IMR-90 (cell line): Measurements from ENCODE around the gene BTBD3.

Experiments
- FOS ChIP-seq: fragments of 150-350 bp; IDR thresholded peaks from 2 replicates; pipeline ENCODE4 v1.6.1; 2016; ENCODE audit warnings: low read depth, low read length
- POLR2A ChIP-seq: IDR thresholded peaks from 2 replicates; pipeline ENCODE4 v1.6.1; 2012; ENCODE audit warnings: mild to moderate bottlenecking, low read depth, low read length
- RAD21 ChIP-seq: IDR thresholded peaks from 2 replicates; pipeline ENCODE4 v1.6.1; 2012; ENCODE audit warnings: low read length, improper control_type of control experiment
- RCOR1 ChIP-seq: IDR thresholded peaks from 2 replicates; pipeline ENCODE4 v1.6.1; 2012; ENCODE audit warnings: mild to moderate bottlenecking, low read length, improper control_type of control experiment; ENCODE audit not compliant: insufficient replicate concordance
- TF ChIP-seq, protein P1 (sequence below): conservative IDR thresholded peaks from 2 replicates; pipeline ENCODE4 v1.5.1; 2012; ENCODE audit warnings: mild to moderate bottlenecking, low read depth, low read length, improper control_type of control experiment
- TF ChIP-seq, protein P2 (sequence below): fragments of 150-350 bp; IDR thresholded peaks from 2 replicates; pipeline ENCODE4 v1.6.1; 2017; ENCODE audit warnings: mild to moderate bottlenecking, antibody characterized with exemption, low read length, low read depth

- TF ChIP-seq, protein P1, sequence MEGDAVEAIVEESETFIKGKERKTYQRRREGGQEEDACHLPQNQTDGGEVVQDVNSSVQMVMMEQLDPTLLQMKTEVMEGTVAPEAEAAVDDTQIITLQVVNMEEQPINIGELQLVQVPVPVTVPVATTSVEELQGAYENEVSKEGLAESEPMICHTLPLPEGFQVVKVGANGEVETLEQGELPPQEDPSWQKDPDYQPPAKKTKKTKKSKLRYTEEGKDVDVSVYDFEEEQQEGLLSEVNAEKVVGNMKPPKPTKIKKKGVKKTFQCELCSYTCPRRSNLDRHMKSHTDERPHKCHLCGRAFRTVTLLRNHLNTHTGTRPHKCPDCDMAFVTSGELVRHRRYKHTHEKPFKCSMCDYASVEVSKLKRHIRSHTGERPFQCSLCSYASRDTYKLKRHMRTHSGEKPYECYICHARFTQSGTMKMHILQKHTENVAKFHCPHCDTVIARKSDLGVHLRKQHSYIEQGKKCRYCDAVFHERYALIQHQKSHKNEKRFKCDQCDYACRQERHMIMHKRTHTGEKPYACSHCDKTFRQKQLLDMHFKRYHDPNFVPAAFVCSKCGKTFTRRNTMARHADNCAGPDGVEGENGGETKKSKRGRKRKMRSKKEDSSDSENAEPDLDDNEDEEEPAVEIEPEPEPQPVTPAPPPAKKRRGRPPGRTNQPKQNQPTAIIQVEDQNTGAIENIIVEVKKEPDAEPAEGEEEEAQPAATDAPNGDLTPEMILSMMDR = no peak
- TF ChIP-seq RAD21 (no peak), POLR2A (no peak), RCOR1 (no peak), FOS (no peak)
- TF ChIP-seq, protein P2, sequence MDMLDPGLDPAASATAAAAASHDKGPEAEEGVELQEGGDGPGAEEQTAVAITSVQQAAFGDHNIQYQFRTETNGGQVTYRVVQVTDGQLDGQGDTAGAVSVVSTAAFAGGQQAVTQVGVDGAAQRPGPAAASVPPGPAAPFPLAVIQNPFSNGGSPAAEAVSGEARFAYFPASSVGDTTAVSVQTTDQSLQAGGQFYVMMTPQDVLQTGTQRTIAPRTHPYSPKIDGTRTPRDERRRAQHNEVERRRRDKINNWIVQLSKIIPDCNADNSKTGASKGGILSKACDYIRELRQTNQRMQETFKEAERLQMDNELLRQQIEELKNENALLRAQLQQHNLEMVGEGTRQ = no peak
These were observed 12.1 kb upstream of the BTBD3 start for GRCh38 chr20:11905460-11906179.
